Fibroblast of lung (primary cell): ENCODE measurements around the gene ALPP.

Experiments
- EZH2 ChIP-seq: IDR thresholded peaks from 2 replicates; pipeline ENCODE4 v1.5.1; 2012; ENCODE audit warnings: low read length, control low read depth, mild to moderate bottlenecking; ENCODE audit errors: missing control alignments
- TF ChIP-seq, protein P1 (sequence below), 2 donors: IDR thresholded peaks in 1 of 2; conservative IDR thresholded peaks in 1 of 2; 1 replicate in 1 of 2; 2 replicates in 1 of 2; pipeline ENCODE4 v1.5.1; 2011 to 2012; ENCODE audit warnings: low read length in 2 of 2, control low read depth in 1 of 2, inconsistent platforms in 1 of 2, low read depth in 1 of 2, mild to moderate bottlenecking in 1 of 2

DNA sequence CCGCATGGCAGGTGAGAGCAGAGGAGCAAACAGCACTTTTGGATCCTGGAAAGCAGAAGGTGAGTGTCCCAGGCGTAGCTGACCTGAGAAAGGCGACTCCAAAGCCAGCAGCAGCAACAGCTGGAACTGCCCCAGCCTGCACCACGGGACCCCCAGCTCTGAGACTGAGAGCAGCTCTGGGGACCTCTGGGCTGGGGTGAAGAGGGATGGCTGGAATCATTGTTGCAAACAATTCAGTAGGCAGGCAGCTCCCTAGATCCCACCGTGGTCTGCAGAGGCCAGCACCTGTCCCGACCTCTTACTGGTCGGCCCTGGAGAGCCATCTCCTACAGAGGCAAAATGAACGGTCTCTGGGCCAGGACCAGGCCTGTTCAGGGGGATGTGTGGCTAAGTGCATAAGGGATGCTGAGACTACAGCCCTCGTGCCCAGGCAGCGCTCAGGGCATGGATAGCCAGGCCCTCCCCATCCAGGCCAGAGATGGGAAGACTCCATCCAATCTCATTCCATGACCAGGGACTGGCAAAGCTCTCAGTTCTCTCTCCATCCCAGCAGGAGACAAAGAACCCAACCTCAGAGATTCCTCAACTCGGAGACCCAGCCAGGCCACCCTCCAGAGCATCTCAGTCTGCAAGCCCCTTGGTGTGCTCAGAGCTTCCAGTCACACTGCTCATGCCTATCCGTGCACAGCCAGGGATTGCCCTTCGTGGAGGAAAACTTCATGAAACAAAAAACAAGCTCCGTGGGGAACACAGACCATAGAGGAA is 38.2 kb upstream of the ALPP start:
- no peak for TF ChIP-seq EZH2
- TF ChIP-seq, protein P1, sequence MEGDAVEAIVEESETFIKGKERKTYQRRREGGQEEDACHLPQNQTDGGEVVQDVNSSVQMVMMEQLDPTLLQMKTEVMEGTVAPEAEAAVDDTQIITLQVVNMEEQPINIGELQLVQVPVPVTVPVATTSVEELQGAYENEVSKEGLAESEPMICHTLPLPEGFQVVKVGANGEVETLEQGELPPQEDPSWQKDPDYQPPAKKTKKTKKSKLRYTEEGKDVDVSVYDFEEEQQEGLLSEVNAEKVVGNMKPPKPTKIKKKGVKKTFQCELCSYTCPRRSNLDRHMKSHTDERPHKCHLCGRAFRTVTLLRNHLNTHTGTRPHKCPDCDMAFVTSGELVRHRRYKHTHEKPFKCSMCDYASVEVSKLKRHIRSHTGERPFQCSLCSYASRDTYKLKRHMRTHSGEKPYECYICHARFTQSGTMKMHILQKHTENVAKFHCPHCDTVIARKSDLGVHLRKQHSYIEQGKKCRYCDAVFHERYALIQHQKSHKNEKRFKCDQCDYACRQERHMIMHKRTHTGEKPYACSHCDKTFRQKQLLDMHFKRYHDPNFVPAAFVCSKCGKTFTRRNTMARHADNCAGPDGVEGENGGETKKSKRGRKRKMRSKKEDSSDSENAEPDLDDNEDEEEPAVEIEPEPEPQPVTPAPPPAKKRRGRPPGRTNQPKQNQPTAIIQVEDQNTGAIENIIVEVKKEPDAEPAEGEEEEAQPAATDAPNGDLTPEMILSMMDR (conservative IDR thresholded peaks at IDR 0.05 in 1 of 2, IDR thresholded peaks at IDR 0.05 in 1 of 2; ENCODE audit: low read depth in 1 of 2, low read length in 2 of 2): no peak
